Spleen (tissue), 7 donors: ENCODE results near the gene MOB1A.

Source experiments
- CTCF ChIP-seq, 11 experiments: fragments of 200-600 bp in 7 of 11; fragments of 450-650 bp in 4 of 11; sonication (generic) in 4 of 11; IDR thresholded peaks in 8 of 11; conservative IDR thresholded peaks in 3 of 11; 1 replicate in 7 of 11; 2 replicates in 4 of 11; pipeline versions ENCODE4 v1.4.0 to v1.8.0; 2016 to 2021; ENCODE audit warnings: antibody characterized with exemption in 11 of 11, inconsistent platforms in 4 of 11, mild to moderate bottlenecking in 1 of 11
- POLR2A ChIP-seq, 3 donors: fragments of 450-650 bp; IDR thresholded peaks; one replicate each; pipeline ENCODE4 v1.5.1; 2017; ENCODE audit warnings: antibody characterized with exemption in 3 of 3, mild to moderate bottlenecking in 1 of 3
- donor health status: DM: no; HTN: no; CAD: no; lungs with moderate emphysema.
- donor health status: DM: no; HTN: no; CAD: no.
- donor health status: DM: no; HTN: no; CAD: no.

GRCh38 chr2:74149247-74149525, 29.5 kb downstream of the MOB1A start:
- TF ChIP-seq POLR2A (IDR thresholded peaks at IDR 0.05) (no peak), CTCF (IDR thresholded peaks at IDR 0.05 in 8 of 11, conservative IDR thresholded peaks at IDR 0.05 in 3 of 11) (no peak)
